Measurements from ENCODE around the gene MDGA2.

The MDGA2 gene

DNA sequence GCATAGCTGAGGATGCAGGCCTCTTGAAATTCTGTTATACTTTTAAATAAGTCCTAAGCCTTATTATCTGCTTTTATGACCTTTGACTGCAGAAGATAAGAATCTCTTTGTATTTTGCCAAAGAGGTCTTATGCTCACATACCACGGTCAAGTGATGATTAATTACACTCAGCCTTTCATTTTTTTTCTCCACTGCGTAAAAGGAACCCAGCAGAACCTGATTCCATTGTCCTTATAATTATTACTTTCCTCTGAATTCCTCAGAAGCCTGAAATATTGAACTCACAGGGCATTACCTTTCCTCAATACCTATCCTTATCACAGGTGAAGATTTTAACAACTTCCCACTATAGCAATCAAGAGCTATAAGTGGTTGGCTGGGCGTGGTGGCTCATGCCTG, 525.1 kb downstream of the MDGA2 start:
- Mint-ChIP-seq H3K9me3 (peaks cover 8% of the 10 kb centered on the region), H3K27ac (no peak overlapping the region), H3K4me3 (no peak overlapping the region), H3K27me3 (no peaks in the 10 kb centered on the region), H3K36me3 (no peaks in the 10 kb centered on the region), H3K4me1 (no peaks in the 10 kb centered on the region)
- ATAC-seq: no peak

DNA sequence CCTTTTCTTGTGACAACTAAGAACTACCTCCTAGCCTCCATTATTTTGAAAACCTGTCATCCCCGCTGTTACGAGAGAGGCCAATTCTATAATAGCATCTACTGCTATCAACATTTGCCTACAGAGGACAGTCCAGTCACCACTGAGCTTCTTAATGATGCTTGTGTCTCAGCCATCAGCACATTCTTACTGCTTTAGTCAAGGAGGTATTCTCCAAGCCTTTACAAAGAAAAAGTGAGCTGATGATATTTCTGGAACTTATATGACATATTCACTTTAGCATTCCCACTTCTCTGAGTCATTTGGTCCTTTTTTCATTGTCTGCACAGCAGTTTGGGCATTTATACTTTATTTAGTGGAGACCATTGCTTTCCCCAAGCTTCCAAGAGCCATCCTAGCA, 526.1 kb downstream of the MDGA2 start:
- H3K9me3 Mint-ChIP-seq: peaks cover 8% of the 10 kb centered on the region
- no peaks in the 10 kb centered on the region for H3K36me3 Mint-ChIP-seq
- no peak overlapping the region for H3K4me3 Mint-ChIP-seq
- no peaks in the 10 kb centered on the region for H3K27me3 Mint-ChIP-seq
- no peak overlapping the region for H3K27ac Mint-ChIP-seq
- H3K4me1 Mint-ChIP-seq: no peaks in the 10 kb centered on the region
- ATAC-seq: no peak

DNA sequence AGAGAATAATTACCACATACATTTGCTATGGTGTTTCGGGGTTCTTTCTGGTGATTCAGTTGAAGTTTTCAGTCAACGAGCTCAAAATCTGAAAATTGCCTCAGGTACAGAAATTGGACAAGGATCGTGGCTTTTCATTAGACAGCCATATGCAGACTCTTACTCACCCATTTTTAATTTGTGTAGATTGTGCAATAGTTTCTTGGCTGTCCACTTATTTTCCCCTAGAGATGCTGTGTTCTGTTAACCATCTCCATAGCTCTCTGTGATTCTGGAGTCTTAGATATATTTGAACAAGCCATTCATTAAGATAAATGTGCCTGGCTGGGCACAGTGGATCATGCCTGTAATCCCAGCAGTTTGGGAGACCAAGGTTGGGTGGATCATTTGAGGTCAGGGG, 526.7 kb downstream of the MDGA2 start:
- H3K36me3 Mint-ChIP-seq: no peaks in the 10 kb centered on the region
- H3K4me3 Mint-ChIP-seq: no peak overlapping the region
- no peak for ATAC-seq
- no peaks in the 10 kb centered on the region for H3K27me3 Mint-ChIP-seq
- peaks cover 7% of the 10 kb centered on the region for H3K9me3 Mint-ChIP-seq
- H3K27ac Mint-ChIP-seq: no peak overlapping the region
- no peaks in the 10 kb centered on the region for H3K4me1 Mint-ChIP-seq

- Mint-ChIP-seq H3K4me3 (no peak overlapping the region), H3K9me3 (no peaks in the 10 kb centered on the region), H3K36me3 (no peaks in the 10 kb centered on the region), H3K27ac (no peak overlapping the region), H3K4me1 (no peaks in the 10 kb centered on the region), H3K27me3 (no peaks in the 10 kb centered on the region)
- no peak for ATAC-seq
Measured at GRCh38 chr14:47120645-47121044, 554.8 kb downstream of the MDGA2 start.

- peaks cover 3% of the 10 kb centered on the region for H3K9me3 Mint-ChIP-seq
- no peaks in the 10 kb centered on the region for H3K4me1 Mint-ChIP-seq
- H3K27me3 Mint-ChIP-seq: no peaks in the 10 kb centered on the region
- H3K36me3 Mint-ChIP-seq: no peaks in the 10 kb centered on the region
- no peak overlapping the region for H3K4me3 Mint-ChIP-seq
- no peak for ATAC-seq
- H3K27ac Mint-ChIP-seq: no peak overlapping the region
Measured at GRCh38 chr14:47103771-47104170, 571.6 kb downstream of the MDGA2 start.

DNA sequence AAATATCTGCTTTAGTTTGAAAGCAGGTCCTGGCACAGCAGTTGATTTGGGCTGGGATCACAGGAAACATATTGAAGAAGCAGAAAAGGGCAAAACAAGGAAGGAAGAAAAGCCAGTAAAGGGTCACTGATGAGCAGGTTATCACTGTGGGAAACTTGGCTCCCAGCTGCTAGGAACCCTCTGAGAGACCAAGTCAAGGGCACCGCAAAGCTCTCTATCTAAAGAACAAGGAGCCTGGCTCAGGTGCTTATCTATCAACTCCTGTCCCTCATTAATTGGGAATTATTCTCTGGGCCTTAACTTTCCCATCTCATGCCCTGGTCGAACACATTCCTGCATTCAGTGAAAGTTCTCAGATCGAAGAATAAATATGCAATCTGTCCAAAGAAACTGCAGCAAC, 572.9 kb downstream of the MDGA2 start:
- H3K27ac Mint-ChIP-seq: no peak overlapping the region
- no peaks in the 10 kb centered on the region for H3K27me3 Mint-ChIP-seq
- no peak for ATAC-seq
- no peaks in the 10 kb centered on the region for H3K4me1 Mint-ChIP-seq
- H3K4me3 Mint-ChIP-seq: no peak overlapping the region
- no peaks in the 10 kb centered on the region for H3K36me3 Mint-ChIP-seq
- H3K9me3 Mint-ChIP-seq: peaks cover 3% of the 10 kb centered on the region

DNA sequence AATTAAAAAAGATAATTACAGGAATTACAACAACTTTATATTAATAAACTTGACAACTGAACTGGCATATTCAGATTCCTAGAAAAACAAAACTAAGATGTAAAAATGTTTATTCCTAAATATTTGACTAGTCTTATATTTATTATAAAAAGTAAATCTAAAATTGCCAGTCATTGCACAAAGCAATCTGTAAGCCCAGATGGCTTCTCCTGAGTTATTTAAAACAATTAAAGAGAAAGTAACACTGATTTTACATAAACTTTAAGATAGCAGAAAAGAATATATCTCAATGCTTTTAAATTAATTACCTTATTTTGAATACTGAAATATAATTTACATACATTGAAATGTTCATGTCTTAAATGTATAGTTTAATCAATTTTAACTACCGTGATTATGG, 589.7 kb downstream of the MDGA2 start:
- Mint-ChIP-seq H3K27ac (no peak overlapping the region), H3K27me3 (no peaks in the 10 kb centered on the region), H3K9me3 (no peaks in the 10 kb centered on the region), H3K36me3 (no peaks in the 10 kb centered on the region), H3K4me1 (no peaks in the 10 kb centered on the region), H3K4me3 (no peak overlapping the region)
- no peak for ATAC-seq

DNA sequence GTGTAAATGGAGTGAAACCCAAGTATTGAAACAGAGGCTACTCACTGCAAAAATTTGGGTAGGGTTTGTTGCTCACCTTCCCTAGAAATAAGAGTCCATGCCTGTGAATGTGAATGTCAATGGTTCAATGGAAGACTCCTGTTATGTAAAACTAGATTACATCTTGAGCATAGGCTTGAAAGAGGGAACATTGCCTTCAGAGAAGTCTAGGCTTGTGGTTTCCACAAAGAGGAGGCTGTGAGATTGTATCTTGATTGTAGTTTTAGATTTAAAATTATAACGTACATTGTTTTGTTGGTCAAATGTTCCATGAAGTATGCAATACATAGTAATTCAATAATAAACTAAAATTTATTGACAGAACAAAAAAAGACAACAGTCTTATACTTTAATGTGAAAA, 610.1 kb downstream of the MDGA2 start:
- H3K27ac Mint-ChIP-seq: no peak overlapping the region
- no peaks in the 10 kb centered on the region for H3K27me3 Mint-ChIP-seq
- H3K36me3 Mint-ChIP-seq: no peaks in the 10 kb centered on the region
- no peak for ATAC-seq
- H3K4me3 Mint-ChIP-seq: no peak overlapping the region
- peaks cover 5% of the 10 kb centered on the region for H3K9me3 Mint-ChIP-seq
- no peaks in the 10 kb centered on the region for H3K4me1 Mint-ChIP-seq

DNA sequence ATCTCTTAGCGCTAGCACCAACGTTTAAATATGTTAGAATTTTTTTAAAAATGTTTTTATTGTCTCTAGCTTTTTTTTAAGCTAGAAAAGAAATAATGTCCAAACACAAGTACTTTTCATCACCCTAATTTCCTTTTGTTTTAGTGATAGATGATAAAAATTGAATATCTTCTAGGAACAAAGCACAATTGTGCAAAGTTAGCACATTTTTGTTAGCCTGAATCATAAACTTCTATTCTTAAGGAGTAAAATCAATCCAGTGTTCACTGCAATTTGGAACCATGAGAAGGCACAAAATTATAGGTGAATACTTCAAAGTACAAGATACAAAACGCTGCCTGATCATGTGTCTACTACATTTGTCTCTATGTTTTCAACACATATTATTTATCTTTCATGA, 615.4 kb downstream of the MDGA2 start:
- Mint-ChIP-seq H3K27ac (no peak overlapping the region), H3K9me3 (peaks cover 4% of the 10 kb centered on the region), H3K36me3 (no peaks in the 10 kb centered on the region), H3K27me3 (no peaks in the 10 kb centered on the region), H3K4me3 (no peak overlapping the region), H3K4me1 (no peaks in the 10 kb centered on the region)
- ATAC-seq: no peak

- Mint-ChIP-seq H3K36me3 (no peaks in the 10 kb centered on the region), H3K9me3 (peaks cover 10% of the 10 kb centered on the region), H3K4me3 (no peak overlapping the region), H3K4me1 (no peaks in the 10 kb centered on the region), H3K27ac (no peak overlapping the region), H3K27me3 (no peaks in the 10 kb centered on the region)
- ATAC-seq: no peak
Measured at GRCh38 chr14:47057364-47057763, 618.0 kb downstream of the MDGA2 start.

GRCh38 chr14:47044841-47045240, 630.6 kb downstream of the MDGA2 start:
- no peaks in the 10 kb centered on the region for H3K9me3 Mint-ChIP-seq
- no peak overlapping the region for H3K4me3 Mint-ChIP-seq
- no peaks in the 10 kb centered on the region for H3K27me3 Mint-ChIP-seq

GRCh38 chr14:47040550-47040949, 634.9 kb downstream of the MDGA2 start:
- H3K4me1 Mint-ChIP-seq: no peaks in the 10 kb centered on the region
- H3K9me3 Mint-ChIP-seq: no peaks in the 10 kb centered on the region
- H3K27me3 Mint-ChIP-seq: no peaks in the 10 kb centered on the region
- no peak overlapping the region for H3K27ac Mint-ChIP-seq
- no peaks in the 10 kb centered on the region for H3K36me3 Mint-ChIP-seq
- ATAC-seq: no peak
- H3K4me3 Mint-ChIP-seq: no peak overlapping the region

More at GRCh38 chr14:47044841-47045240, 630.6 kb downstream of the MDGA2 start:
- Mint-ChIP-seq H3K36me3 (no peaks in the 10 kb centered on the region), H3K27ac (no peak overlapping the region), H3K4me1 (no peaks in the 10 kb centered on the region)
- no peak for ATAC-seq

DNA sequence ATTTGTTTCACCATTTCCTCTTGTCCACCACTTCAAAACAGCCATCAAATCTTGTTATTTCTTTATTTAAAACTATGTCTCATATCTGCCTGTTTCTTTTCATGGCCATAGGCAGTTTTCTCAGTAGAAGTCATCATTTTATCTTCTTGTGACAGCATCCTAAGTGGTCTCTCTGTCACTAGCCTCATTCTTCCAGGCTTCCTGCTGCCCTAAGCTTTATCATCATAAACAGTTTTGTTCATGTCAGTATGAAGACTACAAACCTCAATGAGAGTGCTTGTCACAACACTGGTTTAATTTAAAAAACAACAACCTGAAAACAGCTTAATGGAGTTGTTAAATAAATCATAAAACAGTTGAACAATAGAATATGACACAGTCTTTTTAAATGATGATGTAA, 636.1 kb downstream of the MDGA2 start:
- Mint-ChIP-seq H3K4me1 (no peaks in the 10 kb centered on the region), H3K9me3 (peaks cover 4% of the 10 kb centered on the region), H3K27ac (no peak overlapping the region)

GRCh38 chr14:47022721-47023120, 652.7 kb downstream of the MDGA2 start:
- Mint-ChIP-seq H3K27ac (no peak overlapping the region), H3K4me1 (no peaks in the 10 kb centered on the region), H3K4me3 (no peak overlapping the region), H3K27me3 (no peaks in the 10 kb centered on the region), H3K36me3 (no peaks in the 10 kb centered on the region), H3K9me3 (no peaks in the 10 kb centered on the region)
- ATAC-seq: no peak

More for the DNA sequence above, 636.1 kb downstream of the MDGA2 start:
- ATAC-seq: no peak
- H3K36me3 Mint-ChIP-seq: no peaks in the 10 kb centered on the region
- H3K4me3 Mint-ChIP-seq: no peak overlapping the region
- H3K27me3 Mint-ChIP-seq: no peaks in the 10 kb centered on the region

DNA sequence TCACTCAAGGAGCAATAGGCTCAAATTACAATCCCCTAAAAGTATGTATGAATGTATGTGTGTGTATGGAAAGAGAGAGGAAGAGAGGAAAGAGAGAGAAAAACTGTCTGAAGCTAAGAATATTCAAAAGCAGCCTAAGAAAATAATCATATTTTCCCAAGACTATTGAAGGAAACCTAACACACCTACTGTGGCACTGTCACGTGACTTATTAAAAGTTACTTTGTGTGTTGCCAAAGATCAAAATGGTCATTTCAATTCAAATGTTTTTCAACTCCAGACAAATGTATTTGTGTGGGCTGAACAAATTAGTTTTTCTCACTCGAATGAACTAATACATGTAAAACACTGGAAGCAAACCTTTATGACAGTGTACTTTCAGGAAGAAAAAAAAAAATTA, 654.9 kb downstream of the MDGA2 start:
- no peak for ATAC-seq
- Mint-ChIP-seq H3K4me3 (no peak overlapping the region), H3K27ac (no peak overlapping the region), H3K27me3 (no peaks in the 10 kb centered on the region), H3K4me1 (no peaks in the 10 kb centered on the region), H3K9me3 (peaks cover 2% of the 10 kb centered on the region), H3K36me3 (no peaks in the 10 kb centered on the region)

- Mint-ChIP-seq H3K27ac (no peak overlapping the region), H3K36me3 (no peaks in the 10 kb centered on the region), H3K4me1 (no peaks in the 10 kb centered on the region), H3K9me3 (peaks cover 4% of the 10 kb centered on the region), H3K4me3 (no peak overlapping the region), H3K27me3 (no peaks in the 10 kb centered on the region)
- no peak for ATAC-seq
Measured at GRCh38 chr14:47012533-47013280, 662.7 kb downstream of the MDGA2 start.

- Mint-ChIP-seq H3K9me3 (no peaks in the 10 kb centered on the region), H3K36me3 (no peaks in the 10 kb centered on the region), H3K27me3 (no peaks in the 10 kb centered on the region), H3K4me1 (no peaks in the 10 kb centered on the region), H3K4me3 (no peak overlapping the region), H3K27ac (no peak overlapping the region)
- no peak for ATAC-seq
Measured at GRCh38 chr14:47009615-47010014, 665.8 kb downstream of the MDGA2 start.
